T-helper 2 cell treated with Interferon-gamma antibody and Interleukin-4, amounts not matched to agents 5 μg/mL and 100 μg/mL, for 36 hours (primary cell): ENCODE measurements around the gene CR1.
"Not testable (repeated sequence)": the region's sequence is repeated elsewhere in the genome, so short reads cannot be mapped to it uniquely, and the experiment has no call there.

Experiments
- DNase-seq: peaks from one replicate; pipeline ENCODE4 v3.0.0; 2021; ENCODE audit warnings: low spot score
- H3K27ac Mint-ChIP-seq: one replicate; pipeline ENCODE4 v1.8.0; 2021; ENCODE audit warnings: mild to moderate bottlenecking, mixed read lengths
- H3K27me3 Mint-ChIP-seq: one replicate; pipeline ENCODE4 v1.8.0; 2021; ENCODE audit warnings: low read depth, mixed read lengths
- H3K36me3 Mint-ChIP-seq: one replicate; pipeline ENCODE4 v1.8.0; 2021; ENCODE audit warnings: low read depth, mixed read lengths
- H3K4me1 Mint-ChIP-seq: one replicate; pipeline ENCODE4 v1.8.0; 2021; ENCODE audit warnings: low read depth, mixed read lengths
- H3K4me3 Mint-ChIP-seq: one replicate; pipeline ENCODE4 v1.8.0; 2022; ENCODE audit warnings: mild to moderate bottlenecking, moderate library complexity, mixed read lengths
- H3K9me3 Mint-ChIP-seq: one replicate; pipeline ENCODE4 v1.8.0; 2021; ENCODE audit warnings: mixed read lengths

Gene CR1

DNA sequence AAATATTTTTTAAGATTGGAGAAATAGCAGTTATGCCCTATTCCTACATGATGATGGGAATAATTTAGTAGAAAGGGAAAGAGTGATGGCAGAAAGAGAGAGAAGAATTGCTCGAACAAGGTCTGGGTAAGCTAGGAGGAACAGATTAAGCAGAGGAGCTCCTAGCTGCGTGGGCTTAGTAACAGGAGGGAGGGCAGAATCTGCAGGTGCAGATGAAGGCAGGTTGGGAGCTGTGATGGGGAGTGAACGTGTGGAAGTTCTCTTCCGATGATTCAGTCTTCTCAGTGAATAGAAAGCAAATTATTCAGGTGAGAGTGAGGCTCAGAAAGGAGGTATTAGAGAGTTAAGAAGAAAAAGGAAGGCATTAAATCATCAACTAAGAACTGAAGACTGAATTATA lies 8.3 kb upstream of the CR1 start:
- Mint-ChIP-seq H3K4me1 (no peaks in the 10 kb centered on the region), H3K36me3 (no peaks in the 10 kb centered on the region), H3K27ac (no peak overlapping the region), H3K9me3 (no peaks in the 10 kb centered on the region), H3K27me3 (peaks cover 18% of the 10 kb centered on the region), H3K4me3 (no peak overlapping the region)
- DNase-seq = no peak

DNA sequence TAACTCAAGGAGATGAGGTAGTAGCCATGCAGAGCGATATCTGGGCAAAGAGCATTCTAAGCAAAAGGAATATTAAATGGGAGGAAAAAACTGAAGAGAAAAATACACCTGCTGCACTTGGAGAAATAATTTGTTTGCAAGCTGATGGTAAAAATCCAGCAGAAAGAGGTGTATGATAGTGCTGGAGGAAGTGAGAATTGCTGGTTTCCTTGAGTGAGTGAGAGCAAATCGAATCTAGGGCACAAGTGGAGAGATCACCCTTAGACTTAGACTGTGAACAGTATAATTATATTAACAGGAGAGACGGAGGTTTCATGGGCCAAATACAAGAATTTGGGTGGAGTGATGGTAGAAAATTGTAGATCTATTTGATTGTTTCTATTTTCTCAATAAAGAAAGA lies 2.7 kb upstream of the CR1 start:
- peaks cover 11% of the 10 kb centered on the region for H3K4me1 Mint-ChIP-seq
- no peak overlapping the region for H3K27ac Mint-ChIP-seq
- no peak overlapping the region for H3K4me3 Mint-ChIP-seq
- no peaks in the 10 kb centered on the region for H3K36me3 Mint-ChIP-seq
- peaks cover 32% of the 10 kb centered on the region for H3K27me3 Mint-ChIP-seq
- H3K9me3 Mint-ChIP-seq = no peaks in the 10 kb centered on the region
- DNase-seq = no peak

DNA sequence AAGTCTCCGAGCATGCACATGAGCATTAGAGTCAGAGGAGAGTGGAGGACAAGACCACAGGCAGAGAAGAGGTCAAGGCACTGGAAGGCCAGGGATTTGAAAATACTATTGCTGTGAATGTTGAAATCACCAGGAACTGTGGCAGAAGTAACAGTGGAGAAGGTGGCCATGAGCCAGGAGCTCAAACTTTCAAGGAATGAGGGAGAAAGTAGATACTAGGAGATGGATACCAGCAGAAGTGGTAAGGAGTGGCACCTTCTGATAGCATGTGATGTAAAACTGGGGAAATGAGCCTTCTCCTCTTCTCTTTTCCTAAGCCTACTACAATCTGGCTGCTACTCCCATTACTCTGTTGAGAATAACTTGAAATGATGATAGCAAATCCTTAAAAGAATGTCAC lies 1.8 kb upstream of the CR1 start:
- no peak overlapping the region for H3K27ac Mint-ChIP-seq
- H3K27me3 Mint-ChIP-seq = peaks cover 35% of the 10 kb centered on the region
- DNase-seq = no peak
- H3K36me3 Mint-ChIP-seq = no peaks in the 10 kb centered on the region
- peaks cover 11% of the 10 kb centered on the region for H3K4me1 Mint-ChIP-seq
- no peaks in the 10 kb centered on the region for H3K9me3 Mint-ChIP-seq
- H3K4me3 Mint-ChIP-seq = no peak overlapping the region

DNA sequence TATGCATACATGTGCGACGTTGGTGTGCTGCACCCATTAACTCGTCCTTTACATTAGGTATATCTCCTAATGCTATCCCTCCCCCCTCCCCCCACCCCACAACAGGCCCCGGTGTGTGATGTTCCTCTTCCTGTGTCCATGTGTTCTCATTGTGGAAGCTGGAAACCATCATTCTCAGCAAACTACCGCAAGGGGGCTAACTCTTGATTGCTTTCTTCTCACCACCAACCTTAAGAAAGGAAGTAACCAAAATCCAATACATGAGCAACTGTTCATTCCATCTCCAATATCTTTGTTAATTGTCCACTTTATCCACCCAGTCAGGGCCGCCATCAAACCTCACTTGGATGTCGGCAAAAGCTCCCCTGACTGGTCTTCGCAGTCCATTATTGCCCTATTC lies 676 bp upstream of the CR1 start:
- H3K4me3 Mint-ChIP-seq = peak overlapping the region; percentile 72
- H3K9me3 Mint-ChIP-seq = not testable (repeated sequence)

DNA sequence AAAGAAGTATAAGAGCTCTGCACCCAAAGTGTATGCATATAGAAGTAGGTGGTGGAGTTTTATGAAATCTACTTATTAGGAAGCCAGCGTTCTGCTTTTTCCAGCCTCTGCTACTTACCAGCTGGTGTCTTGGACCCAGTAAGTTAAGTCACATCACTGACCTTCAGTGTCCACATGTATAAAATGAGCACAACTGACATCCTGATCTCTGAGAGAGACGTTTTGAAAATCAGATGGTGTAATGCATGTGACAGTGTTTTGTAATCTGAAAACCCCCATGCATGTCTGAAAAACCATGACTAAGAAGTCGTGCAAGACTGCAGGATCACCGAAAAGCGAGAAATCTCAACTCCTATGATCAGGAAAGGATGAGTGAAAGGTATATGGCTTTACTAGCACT lies 2.0 kb downstream of the CR1 start:
- peaks cover 42% of the 10 kb centered on the region for H3K27me3 Mint-ChIP-seq
- no peak overlapping the region for H3K4me3 Mint-ChIP-seq
- no peaks in the 10 kb centered on the region for H3K9me3 Mint-ChIP-seq
- H3K27ac Mint-ChIP-seq = no peak overlapping the region
- peaks cover 11% of the 10 kb centered on the region for H3K4me1 Mint-ChIP-seq
- DNase-seq = no peak
- no peaks in the 10 kb centered on the region for H3K36me3 Mint-ChIP-seq

More for the DNA sequence above, 676 bp upstream of the CR1 start:
- not testable (repeated sequence) for DNase-seq, H3K27ac Mint-ChIP-seq, H3K36me3 Mint-ChIP-seq
- Mint-ChIP-seq H3K4me1 (peaks cover 11% of the 10 kb centered on the region), H3K27me3 (peaks cover 31% of the 10 kb centered on the region)

DNA sequence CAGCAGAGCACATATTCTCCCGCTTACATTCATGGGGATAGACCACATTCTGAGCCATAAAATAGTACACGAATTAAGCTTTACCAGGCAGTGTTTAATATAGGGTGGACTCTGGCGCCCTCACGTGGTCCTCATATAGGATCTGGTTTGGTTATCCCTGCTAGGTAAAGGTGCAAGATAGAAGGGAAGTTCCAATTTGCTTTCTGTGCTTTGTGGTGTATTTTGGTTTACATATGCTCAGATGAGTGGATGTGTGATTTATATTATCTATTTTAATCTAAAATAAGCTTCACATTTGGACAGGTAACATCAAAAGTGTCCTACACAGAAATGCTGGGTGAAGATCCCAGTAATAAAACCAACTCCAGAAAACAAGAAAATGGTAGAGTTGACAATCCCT lies 3.6 kb downstream of the CR1 start:
- Mint-ChIP-seq H3K4me1 (peaks cover 11% of the 10 kb centered on the region), H3K27me3 (peaks cover 50% of the 10 kb centered on the region), H3K9me3 (no peaks in the 10 kb centered on the region), H3K36me3 (no peaks in the 10 kb centered on the region), H3K27ac (no peak overlapping the region), H3K4me3 (no peak overlapping the region)
- DNase-seq = peak; percentile 60

DNA sequence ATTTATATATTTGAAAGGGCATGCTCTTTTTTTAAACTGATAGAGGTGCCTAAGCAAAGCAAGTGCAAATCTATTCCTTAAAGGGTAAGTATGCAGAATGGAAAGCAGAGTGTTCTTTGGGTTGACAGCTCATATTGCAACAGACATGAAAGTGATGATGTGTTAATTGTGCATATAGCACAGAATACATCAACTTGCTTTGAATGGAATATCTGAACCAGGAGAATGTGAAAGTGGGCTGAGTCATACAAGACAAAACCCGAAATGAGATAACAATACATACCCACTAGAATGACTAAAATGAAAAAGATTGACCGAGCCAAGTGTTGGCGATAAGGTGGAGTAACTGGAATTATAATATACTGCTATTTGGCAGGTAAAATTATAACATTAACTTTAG lies 4.3 kb downstream of the CR1 start:
- Mint-ChIP-seq H3K9me3 (no peaks in the 10 kb centered on the region), H3K27me3 (peaks cover 49% of the 10 kb centered on the region), H3K36me3 (no peaks in the 10 kb centered on the region), H3K4me1 (peaks cover 11% of the 10 kb centered on the region), H3K4me3 (no peak overlapping the region), H3K27ac (no peak overlapping the region)
- peak; percentile 29 for DNase-seq

DNA sequence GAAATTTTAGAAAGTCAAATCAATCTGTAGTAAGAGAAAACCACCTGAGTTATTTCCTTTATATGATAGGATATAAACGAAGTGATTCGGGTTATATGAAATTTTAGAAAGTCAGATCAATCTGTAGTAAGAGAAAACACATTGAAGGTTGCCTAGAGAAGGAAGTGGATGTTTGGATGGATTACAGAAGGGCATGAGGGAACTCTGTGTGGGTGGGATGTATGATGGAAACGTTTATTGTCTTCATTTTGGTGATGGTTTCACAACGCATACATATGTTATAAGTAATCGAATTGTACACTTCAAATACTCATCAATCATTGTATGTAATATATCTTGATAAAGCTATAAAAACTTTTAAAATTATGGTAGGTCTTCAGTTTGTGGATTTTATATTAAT lies 5.1 kb downstream of the CR1 start:
- no peak overlapping the region for H3K4me3 Mint-ChIP-seq
- no peak for DNase-seq
- no peaks in the 10 kb centered on the region for H3K9me3 Mint-ChIP-seq
- no peaks in the 10 kb centered on the region for H3K36me3 Mint-ChIP-seq
- H3K27me3 Mint-ChIP-seq = peaks cover 43% of the 10 kb centered on the region
- H3K27ac Mint-ChIP-seq = no peak overlapping the region
- peaks cover 4% of the 10 kb centered on the region for H3K4me1 Mint-ChIP-seq

DNA sequence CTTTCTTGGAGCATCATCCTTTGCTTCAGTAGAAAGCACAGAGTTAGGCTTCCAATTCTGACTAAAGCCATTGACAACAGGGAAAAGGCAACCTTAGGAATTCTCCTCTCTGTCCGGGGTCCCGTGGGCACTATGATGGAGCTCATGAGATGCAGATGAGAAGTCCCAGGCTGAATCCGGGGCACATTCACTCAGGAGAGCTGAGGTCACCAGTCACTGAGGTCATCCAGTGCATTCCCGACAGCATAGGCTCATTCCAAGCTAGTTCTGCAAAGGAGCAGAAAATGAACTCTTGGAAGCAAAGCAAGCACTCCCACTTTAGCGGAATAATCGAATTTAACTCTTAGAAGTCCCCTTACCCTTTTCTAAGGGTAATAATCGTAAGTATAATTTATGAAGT lies 6.8 kb downstream of the CR1 start:
- Mint-ChIP-seq H3K27me3 (peaks cover 40% of the 10 kb centered on the region), H3K4me3 (no peak overlapping the region), H3K9me3 (no peaks in the 10 kb centered on the region), H3K27ac (no peak overlapping the region), H3K36me3 (no peaks in the 10 kb centered on the region), H3K4me1 (no peaks in the 10 kb centered on the region)
- no peak for DNase-seq

DNA sequence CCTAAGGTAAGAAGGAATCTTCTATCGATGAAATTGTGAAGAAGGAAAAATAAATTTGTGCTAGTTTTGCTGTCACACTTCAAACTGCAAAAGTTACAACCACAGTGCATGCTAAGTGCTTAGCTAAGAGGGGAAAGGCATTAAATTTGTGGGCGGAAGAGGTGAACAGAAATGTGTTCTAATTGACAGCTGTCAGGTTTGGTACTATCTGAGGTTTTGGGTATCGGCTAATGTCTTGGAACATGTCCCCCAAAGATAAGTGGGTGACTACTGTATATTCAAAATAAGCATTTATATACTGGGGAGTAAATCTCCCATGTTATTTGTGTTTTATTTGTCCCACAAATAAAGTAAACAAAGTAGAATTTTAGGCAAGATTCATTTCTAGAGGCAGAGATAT lies 8.0 kb downstream of the CR1 start:
- H3K27ac Mint-ChIP-seq = no peak overlapping the region
- peaks cover 38% of the 10 kb centered on the region for H3K27me3 Mint-ChIP-seq
- DNase-seq = no peak
- H3K4me1 Mint-ChIP-seq = no peaks in the 10 kb centered on the region
- H3K36me3 Mint-ChIP-seq = no peaks in the 10 kb centered on the region
- no peak overlapping the region for H3K4me3 Mint-ChIP-seq
- no peaks in the 10 kb centered on the region for H3K9me3 Mint-ChIP-seq

DNA sequence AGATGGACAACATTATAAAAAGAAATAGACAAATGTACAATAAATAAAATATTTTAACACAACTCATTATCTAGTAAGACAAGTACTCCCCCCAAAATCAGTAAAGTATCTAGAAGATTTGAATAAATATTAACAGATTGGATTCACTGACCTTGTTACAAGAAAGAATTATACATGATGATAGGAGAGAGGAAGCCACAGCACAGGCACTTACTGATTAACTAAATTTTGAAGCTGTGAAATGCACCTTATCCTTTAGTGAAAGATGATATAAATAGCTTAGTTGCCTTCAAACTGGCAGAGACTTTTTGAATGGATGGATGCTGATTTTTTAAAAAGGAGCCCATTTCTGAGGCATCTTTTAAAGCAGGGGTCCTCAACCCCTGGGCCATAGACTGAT lies 8.5 kb downstream of the CR1 start:
- Mint-ChIP-seq H3K4me1 (no peaks in the 10 kb centered on the region), H3K36me3 (no peaks in the 10 kb centered on the region), H3K4me3 (no peak overlapping the region), H3K9me3 (no peaks in the 10 kb centered on the region), H3K27me3 (peaks cover 38% of the 10 kb centered on the region), H3K27ac (no peak overlapping the region)
- no peak for DNase-seq

DNA sequence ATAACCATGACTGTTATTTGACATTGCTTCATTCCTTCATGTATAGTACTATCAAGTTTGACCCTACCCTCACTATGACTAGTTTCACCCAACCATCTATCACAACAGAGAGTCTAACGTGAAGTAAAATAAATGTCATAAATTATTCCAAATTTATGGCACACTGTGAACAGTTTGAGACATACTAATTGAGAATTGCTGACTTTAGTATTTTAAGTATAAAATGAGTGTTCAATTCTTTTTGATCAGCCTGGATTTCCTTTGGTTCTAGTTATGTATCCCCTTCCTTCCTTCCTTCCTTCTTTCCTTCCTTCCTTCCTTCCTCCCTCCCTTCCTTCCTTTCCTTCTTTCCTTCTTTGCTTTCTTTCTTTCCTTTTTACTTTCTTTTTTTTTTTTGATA lies 14.5 kb downstream of the CR1 start:
- Mint-ChIP-seq H3K27me3 (peaks cover 37% of the 10 kb centered on the region), H3K4me3 (no peak overlapping the region), H3K4me1 (no peaks in the 10 kb centered on the region), H3K9me3 (no peaks in the 10 kb centered on the region), H3K27ac (no peak overlapping the region), H3K36me3 (no peaks in the 10 kb centered on the region)
- no peak for DNase-seq

DNA sequence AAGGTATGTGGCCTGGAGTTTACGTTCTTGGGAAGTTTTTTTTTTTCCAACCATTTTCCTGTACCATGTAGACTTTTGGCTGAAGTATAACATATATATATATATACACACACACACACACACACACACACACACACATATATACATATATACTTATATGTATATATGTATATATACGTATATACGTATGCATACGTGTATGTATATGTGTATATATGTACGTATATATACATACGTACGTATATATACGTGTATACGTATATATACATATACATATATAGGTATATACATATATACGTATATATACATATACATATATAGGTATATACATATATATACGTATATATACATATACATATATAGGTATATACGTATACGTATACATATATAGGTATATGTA lies 18.9 kb downstream of the CR1 start:
- H3K36me3 Mint-ChIP-seq = no peaks in the 10 kb centered on the region
- H3K4me3 Mint-ChIP-seq = no peak overlapping the region
- no peaks in the 10 kb centered on the region for H3K4me1 Mint-ChIP-seq
- no peak for DNase-seq
- H3K9me3 Mint-ChIP-seq = no peaks in the 10 kb centered on the region
- H3K27ac Mint-ChIP-seq = no peak overlapping the region
- H3K27me3 Mint-ChIP-seq = peaks cover 31% of the 10 kb centered on the region

DNA sequence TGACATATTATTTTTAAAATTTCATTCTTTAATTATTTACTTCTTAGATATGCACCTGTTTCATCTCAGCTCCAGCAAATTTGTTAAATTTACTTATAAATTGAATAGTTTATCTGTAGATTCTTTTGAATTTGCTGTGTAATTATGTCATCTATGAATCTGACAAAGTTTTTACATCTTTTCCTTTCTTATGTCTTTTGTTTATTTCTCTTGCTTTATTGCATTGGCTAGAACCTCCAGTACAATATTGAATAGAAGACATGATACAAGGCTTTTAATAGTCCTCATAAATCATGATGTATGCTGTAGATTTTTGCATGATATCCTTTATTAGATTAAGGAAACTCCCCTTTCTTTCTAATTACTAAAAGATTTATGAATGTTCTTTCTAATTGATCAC lies 20.8 kb downstream of the CR1 start:
- Mint-ChIP-seq H3K9me3 (no peaks in the 10 kb centered on the region), H3K4me3 (no peak overlapping the region), H3K27ac (no peak overlapping the region), H3K4me1 (no peaks in the 10 kb centered on the region), H3K36me3 (no peaks in the 10 kb centered on the region), H3K27me3 (peaks cover 20% of the 10 kb centered on the region)
- no peak for DNase-seq

DNA sequence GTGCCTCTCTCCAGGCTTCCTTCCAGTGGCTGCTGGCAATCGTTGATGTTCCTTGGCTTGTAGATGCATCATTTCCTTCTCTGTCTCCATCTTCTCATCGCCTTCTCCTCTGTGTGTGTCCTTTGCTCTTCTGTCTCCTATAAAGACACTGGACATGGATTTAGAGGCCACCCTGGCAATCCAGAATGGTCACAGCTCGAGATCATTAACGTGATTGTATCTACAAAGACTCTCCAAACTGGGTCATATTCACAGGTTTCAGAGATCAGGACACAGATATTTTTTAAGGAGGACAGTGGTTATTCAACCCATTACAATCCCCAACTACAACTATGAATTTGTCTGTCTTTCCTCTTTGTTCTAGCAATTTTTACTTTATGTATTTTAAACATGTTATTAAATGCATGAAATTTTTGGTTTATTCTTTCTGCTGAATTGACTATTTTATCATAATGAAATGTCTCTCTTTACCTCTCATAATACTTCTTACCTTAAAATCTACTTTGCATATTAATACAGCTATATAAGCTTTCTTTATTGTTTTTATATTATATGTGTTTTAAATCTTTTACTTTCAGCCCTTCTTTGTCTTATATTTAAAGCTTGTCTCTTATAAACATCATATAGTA lies 22.8 kb downstream of the CR1 start:
- DNase-seq = no peak
- H3K36me3 Mint-ChIP-seq = no peaks in the 10 kb centered on the region
- no peak overlapping the region for H3K4me3 Mint-ChIP-seq
- H3K27me3 Mint-ChIP-seq = peaks cover 14% of the 10 kb centered on the region
- H3K9me3 Mint-ChIP-seq = no peaks in the 10 kb centered on the region
- no peak overlapping the region for H3K27ac Mint-ChIP-seq
- H3K4me1 Mint-ChIP-seq = no peaks in the 10 kb centered on the region
